DMS114 treated with DMSO at 0.1 percent for 48 hours (cell line): ENCODE results near the gene ABCG1.

Experiments
- DNase-seq: peaks from one replicate; lab custom pipeline; 2025; ENCODE audit not compliant: unreplicated experiment; lab: John Stamatoyannopoulos, UW

The ABCG1 gene

GRCh38 chr21:42319376-42319775 lies 100.4 kb downstream of the ABCG1 start:
- no peak for DNase-seq

GRCh38 chr21:42319851-42320572 lies 101.1 kb downstream of the ABCG1 start:
- no peak for DNase-seq

- no peak for DNase-seq
Measured at GRCh38 chr21:42320791-42321190, 101.9 kb downstream of the ABCG1 start.

GRCh38 chr21:42321231-42321630 lies 102.3 kb downstream of the ABCG1 start:
- no peak for DNase-seq

GRCh38 chr21:42321845-42322244 lies 102.9 kb downstream of the ABCG1 start:
- no peak for DNase-seq

- DNase-seq: no peak
Measured at GRCh38 chr21:42324896-42325295, 106.0 kb downstream of the ABCG1 start.

GRCh38 chr21:42330380-42331371 lies 111.7 kb downstream of the ABCG1 start:
- no peak for DNase-seq

GRCh38 chr21:42331660-42332059 lies 112.7 kb downstream of the ABCG1 start:
- no peak for DNase-seq

- no peak for DNase-seq
Measured at GRCh38 chr21:42332557-42333317, 113.8 kb downstream of the ABCG1 start.

GRCh38 chr21:42336054-42336453 lies 117.1 kb downstream of the ABCG1 start:
- no peak for DNase-seq

GRCh38 chr21:42337276-42337675 lies 118.3 kb downstream of the ABCG1 start:
- no peak for DNase-seq

GRCh38 chr21:42337830-42338728 lies 119.1 kb downstream of the ABCG1 start:
- no peak for DNase-seq

- no peak for DNase-seq
Measured at GRCh38 chr21:42338729-42339715, 120.1 kb downstream of the ABCG1 start.

- no peak for DNase-seq
Measured at GRCh38 chr21:42340187-42341050, 121.5 kb downstream of the ABCG1 start.

GRCh38 chr21:42341776-42342542 lies 123.0 kb downstream of the ABCG1 start:
- DNase-seq: no peak

GRCh38 chr21:42343101-42343500 lies 124.2 kb downstream of the ABCG1 start:
- no peak for DNase-seq

GRCh38 chr21:42343556-42343955 lies 124.6 kb downstream of the ABCG1 start:
- no peak for DNase-seq
